Mononuclear cell (primary cell): Measurements from ENCODE around the gene ZNF444. TPM values are rescaled to one million over a fixed set of nuclear protein-coding genes. Genes with fewer than 3 reads are reported as not detected.
A peak's percentile ranks its signal among the peaks of the same experiment; 100 is the strongest.
"Not testable (repeated sequence)": the region's sequence is repeated elsewhere in the genome, so short reads cannot be mapped to it uniquely, and the experiment has no call there.

Experiments
- H3K27me3 ChIP-seq: 2 replicates; pipeline ENCODE4 v1.6.0; 2011; ENCODE audit warnings: low read length, control low read depth; ENCODE audit not compliant: insufficient read depth
- H3K4me1 ChIP-seq: 2 replicates; pipeline ENCODE4 v1.5.1; 2011; ENCODE audit warnings: mild to moderate bottlenecking, low read length, control low read depth; ENCODE audit not compliant: insufficient read depth
- H3K4me3 ChIP-seq: 2 replicates; pipeline ENCODE4 v1.5.1; 2011; ENCODE audit warnings: mild to moderate bottlenecking, low read length, moderate library complexity
- H3K9me3 ChIP-seq: 2 replicates; pipeline ENCODE4 v1.5.1; 2011; ENCODE audit warnings: low read depth, mild to moderate bottlenecking, control low read depth, low read length
- total RNA-seq: library from RNA; depleted of rRNA; stranded (reverse); fragments of >200 nt; gene quantifications from one replicate; pipeline ENCODE4 v1.2.3, GENCODE V29; 2012

ZNF444 gene
- total RNA-seq, 1 donor = 4.1 TPM

DNA sequence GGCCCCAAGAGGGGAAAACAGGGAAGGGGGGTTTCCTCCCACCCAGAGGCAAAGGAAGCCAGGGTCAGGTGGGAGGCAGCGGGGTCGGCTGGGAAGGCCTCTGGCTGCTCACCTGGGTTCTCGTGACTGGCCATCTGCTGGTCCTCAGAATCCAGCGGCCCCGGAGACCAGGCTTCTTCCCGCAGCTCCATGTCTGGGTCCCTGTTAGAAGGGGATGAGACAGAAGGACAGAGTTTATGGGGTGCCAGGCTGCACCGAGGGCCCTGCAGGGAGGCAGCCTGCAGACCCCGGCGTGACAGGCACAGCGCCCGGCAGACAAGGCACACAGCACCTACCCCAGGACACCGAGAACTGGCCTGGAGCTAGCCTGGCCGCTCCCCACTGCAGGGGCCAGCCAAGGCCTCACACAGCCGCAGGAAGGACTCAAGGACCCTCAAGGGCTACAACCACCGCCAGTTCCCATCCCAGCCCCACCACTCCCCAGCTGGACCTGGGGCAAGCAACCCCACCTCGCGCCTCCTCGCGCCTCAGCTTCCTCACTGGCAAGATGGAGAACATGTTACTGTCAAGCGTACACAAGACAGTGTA, 38.0 kb upstream of the ZNF444 start:
- Histone ChIP-seq H3K9me3 (no peaks in the 10 kb centered on the region), H3K4me3 (no peak overlapping the region), H3K27me3 (no peaks in the 10 kb centered on the region), H3K4me1 (peaks cover 19% of the 10 kb centered on the region)

DNA sequence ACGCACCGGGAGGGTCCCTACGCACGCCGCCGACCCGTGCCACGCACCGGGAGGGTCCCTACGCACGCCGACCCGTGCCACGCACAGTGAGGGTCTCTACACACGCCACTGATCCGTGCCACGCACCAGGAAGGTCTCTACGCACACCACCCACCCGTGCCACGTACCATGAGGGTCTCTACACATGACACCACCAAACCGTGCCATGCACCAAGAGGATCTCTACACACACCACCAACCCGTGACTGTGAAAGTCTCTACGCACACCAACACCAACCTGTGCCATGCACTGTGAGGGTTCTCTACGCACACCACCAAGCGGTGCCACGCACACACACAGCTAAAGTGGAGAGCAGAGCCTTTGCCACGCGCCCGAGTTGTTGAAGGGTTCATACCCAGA, 36.7 kb upstream of the ZNF444 start:
- Histone ChIP-seq H3K9me3 (no peaks in the 10 kb centered on the region), H3K27me3 (no peaks in the 10 kb centered on the region)

DNA sequence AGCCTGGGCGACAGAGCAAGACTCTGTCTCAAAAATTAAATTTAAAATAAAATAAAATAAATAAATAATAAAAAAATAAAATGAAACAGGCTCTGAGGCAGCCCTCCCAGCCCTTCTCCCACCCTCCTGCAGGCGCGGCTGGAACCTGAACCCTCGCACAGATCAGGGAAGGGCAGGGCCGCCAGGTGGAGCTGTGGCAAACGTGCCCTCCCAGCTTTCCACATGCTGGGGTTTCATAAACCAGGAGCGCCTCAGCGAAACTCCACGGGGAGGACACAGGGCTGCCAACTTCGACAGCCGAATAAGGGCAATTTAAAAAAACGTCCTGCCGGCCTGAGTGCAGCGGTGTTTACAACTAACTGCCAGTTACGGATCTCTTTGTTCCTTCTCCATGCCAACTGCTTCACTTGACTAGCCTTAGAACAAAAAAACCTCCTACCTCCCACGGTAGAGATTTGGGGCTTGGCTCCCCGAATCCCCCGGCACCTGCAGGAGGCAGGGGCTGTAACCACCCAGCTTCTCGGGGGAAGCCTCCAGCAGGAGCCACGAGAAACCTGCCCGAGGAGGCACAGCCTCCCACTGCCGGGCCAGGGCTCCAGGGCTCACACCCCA, 35.9 kb upstream of the ZNF444 start:
- peaks cover 39% of the 10 kb centered on the region for H3K4me1 ChIP-seq
- H3K27me3 ChIP-seq = no peaks in the 10 kb centered on the region
- no peak overlapping the region for H3K4me3 ChIP-seq
- H3K9me3 ChIP-seq = no peaks in the 10 kb centered on the region

More for the DNA sequence above, 36.7 kb upstream of the ZNF444 start:
- peaks cover 31% of the 10 kb centered on the region for H3K4me1 ChIP-seq
- no peak overlapping the region for H3K4me3 ChIP-seq

DNA sequence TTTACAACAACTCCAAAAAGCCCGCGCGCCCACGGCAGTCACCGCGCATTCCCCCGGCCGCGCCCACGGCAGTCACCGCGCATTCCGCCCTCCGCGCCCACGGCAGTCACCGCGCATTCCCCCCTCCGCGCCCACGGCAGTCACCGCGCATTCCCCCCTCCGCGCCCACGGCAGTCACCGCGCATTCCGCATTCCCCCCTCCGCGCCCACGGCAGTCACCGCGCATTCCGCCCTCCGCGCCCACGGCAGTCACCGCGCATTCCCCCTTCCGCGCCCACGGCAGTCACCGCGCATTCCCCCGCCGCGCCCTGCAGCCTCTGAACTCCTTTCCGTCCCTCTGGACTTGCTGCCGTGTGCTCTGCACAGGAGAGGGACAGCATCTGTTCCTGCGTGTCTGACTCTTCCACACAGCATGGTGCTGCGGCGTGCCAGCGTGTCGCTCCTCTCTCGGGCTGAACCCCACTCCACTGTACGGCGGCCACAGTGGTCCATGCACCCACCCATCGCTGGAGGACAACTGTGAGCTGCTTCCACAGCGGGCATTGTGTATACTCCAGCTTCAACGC, 35.2 kb upstream of the ZNF444 start:
- peaks cover 46% of the 10 kb centered on the region for H3K4me1 ChIP-seq
- H3K27me3 ChIP-seq, H3K4me3 ChIP-seq: not testable (repeated sequence)

DNA sequence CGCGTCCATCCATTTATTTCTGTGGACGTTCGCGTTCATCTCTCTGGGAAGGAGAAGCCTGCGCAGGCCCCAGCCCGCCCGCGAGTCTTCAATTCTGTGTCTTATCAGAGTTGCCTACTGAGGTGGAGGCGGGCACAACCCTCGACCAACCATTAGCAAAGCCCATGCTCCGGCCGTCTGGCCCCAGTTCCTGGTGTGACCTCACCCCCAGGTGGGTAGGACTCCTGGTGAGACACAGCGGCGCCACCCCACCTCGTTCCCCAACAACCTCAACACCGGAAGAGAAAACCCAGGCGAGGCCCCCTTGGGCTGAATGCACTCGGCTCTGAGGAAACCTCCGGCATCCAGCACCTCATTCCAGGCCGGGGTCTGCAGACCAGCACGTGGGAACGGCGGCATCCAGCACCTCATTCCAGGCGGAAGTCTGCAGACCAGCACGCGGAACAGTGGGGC, 34.7 kb upstream of the ZNF444 start:
- Histone ChIP-seq H3K9me3 (no peaks in the 10 kb centered on the region), H3K4me3 (no peak overlapping the region), H3K27me3 (no peaks in the 10 kb centered on the region), H3K4me1 (peaks cover 51% of the 10 kb centered on the region)

More for the DNA sequence above, 35.2 kb upstream of the ZNF444 start:
- not testable (repeated sequence) for H3K9me3 ChIP-seq

DNA sequence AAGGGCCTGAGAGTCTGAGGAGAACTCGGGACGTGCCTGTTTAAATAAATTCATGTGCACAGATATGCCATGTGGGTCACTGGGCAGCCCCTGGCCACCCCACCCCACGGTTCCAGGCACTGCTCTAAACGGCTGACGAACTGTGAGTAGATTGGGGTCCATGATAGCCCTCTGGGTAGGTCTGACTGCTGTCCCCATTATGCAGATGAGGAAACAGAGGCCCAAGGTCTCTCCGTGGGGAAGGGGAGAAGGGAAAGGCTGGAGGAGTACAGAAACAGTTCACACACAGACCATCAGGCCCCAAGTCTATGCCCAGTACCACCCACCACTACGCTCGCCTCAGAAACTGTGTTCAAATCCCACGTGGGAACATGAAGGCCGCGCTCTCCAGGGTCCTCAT, 34.1 kb upstream of the ZNF444 start:
- H3K4me1 ChIP-seq = peaks cover 57% of the 10 kb centered on the region
- no peak overlapping the region for H3K4me3 ChIP-seq
- no peaks in the 10 kb centered on the region for H3K27me3 ChIP-seq
- no peaks in the 10 kb centered on the region for H3K9me3 ChIP-seq

DNA sequence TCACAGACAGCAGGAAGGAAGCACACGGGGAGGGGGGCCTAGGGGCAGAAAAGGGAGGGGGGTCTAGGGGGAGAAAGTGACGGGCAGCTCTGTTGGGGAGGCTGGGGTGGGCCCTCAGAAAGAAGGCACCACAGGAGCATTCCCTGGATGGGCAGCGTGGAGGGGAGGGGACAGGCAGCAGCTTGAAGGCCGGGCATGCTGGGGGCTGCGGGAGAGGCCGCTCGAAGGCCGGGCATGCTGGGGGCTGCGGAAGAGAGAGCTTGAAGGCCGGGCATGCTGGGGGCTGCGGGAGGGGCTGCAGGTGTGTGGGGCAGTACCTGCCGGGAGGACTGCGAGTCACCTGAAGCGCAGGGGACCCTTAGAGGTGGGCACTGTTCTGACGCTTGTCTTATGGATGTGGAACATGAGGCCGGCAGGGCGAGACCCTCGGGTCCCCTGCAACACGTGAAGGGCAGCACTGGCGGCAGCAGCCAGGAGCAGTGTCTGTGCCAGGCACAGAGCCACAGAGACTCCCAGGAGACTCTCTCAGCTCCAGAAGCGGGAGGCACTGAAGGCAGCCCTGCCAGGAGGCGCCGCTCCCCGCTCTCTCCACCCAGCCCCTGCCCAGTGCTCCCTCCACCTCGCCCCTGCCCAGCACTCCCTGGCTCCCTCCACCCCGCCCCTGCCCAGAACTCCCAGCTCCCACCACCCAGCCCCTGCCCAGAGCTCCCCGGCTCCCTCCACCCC, 33.3 kb upstream of the ZNF444 start:
- Histone ChIP-seq H3K27me3 (no peaks in the 10 kb centered on the region), H3K4me3 (no peak overlapping the region), H3K9me3 (no peaks in the 10 kb centered on the region), H3K4me1 (peaks cover 65% of the 10 kb centered on the region)

DNA sequence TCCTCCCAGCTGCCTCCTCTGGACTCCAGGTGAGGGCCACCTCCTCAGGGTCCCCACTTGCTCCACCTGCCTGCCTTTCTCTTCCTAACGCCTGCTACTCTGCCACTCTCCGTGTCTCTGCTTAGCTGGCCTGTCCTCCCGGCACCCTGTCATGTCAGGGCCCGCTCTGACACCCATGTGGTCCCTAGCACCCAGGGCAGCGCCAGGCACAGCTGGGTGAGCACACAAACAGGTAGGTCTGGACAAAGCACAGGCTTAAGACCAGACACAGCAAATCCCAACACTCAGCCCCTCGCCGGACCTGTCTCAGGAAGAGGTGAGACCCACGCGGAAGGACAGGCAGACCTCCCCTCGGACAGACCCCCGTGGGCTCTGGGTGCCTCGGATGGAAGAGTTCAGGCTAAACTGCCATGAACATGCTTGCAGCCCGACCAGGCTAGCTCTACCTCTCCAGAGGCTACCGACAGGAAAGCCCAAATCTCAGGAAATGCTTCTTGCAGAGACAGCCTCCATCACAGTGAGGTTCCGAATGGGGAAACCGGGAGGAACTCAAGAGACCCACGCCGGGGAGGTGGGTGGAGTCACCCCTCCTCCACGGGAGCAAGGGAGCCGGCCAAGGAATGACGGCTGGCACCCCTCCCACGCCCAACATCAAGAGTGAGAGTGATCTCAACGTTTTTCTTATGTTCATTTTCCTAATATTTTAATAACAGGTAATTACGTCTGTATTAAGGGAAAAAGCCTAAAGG, 32.5 kb upstream of the ZNF444 start:
- H3K9me3 ChIP-seq = no peaks in the 10 kb centered on the region
- H3K27me3 ChIP-seq = no peaks in the 10 kb centered on the region
- no peak overlapping the region for H3K4me3 ChIP-seq
- H3K4me1 ChIP-seq = peaks cover 73% of the 10 kb centered on the region

DNA sequence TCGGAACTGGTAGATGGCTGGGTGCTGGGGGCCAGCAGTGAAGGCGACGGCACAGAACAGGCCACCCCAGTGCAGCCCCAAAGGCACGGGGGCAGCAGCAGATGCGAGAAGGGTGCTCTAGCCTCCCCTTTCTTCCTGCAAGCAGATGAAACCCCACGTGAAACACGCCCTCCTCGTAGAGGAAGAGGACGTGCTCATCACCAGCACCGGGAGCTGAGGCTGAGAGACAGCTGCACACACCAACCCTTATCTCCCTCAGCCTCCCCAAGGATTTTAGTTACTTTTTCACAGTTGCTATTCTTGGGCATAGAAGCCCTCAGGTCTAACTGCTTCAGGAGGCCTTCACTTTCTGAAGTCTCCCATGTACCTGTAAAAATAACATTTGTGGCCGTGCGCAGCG, 31.9 kb upstream of the ZNF444 start:
- H3K9me3 ChIP-seq = no peaks in the 10 kb centered on the region
- no peak overlapping the region for H3K4me3 ChIP-seq
- H3K27me3 ChIP-seq = no peaks in the 10 kb centered on the region
- H3K4me1 ChIP-seq = peaks cover 79% of the 10 kb centered on the region

DNA sequence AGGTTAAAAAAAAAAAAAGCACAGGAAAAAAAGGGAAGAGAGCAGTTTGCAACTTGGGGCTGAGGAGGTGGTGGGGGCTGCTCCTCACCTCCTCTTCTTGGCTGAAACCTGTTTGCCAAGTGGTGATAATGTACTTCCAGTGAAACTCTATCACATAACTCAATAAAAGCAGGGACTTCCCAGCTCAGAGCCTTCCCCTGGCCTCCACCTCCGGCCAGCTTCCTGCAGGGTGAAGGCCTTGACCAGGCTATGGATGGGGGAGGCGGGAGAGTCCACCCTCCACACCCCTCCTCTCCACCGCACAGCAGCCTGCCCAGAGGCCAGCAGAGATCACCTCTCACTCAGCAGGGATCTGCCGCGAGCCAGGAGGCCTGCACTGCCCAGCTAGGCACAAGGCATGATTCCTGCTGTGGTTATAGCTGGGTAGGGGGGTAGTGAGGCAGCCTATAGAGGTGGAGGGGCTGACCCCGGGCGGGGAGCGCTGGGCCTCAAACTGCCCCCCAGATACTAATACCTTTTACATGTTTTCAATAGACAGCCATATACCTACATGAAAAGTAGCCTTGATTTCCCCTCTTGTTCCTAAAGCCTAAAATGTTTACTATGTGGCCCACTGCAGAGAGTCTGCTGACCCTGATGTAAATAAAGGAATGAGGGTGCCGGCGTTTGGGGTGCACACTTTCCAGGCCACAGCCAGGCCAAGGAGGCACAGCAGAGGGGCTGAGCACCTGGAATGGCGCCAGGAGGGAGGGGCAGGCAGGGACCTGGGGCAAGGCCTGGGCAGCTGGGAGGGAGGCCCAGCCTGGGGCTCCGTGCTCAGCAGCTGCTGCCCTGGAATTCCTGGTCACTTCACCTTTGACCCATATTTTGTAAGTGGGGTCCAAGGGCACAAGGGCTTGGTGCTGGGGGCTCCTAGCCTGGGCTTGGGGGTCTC, 30.3 kb upstream of the ZNF444 start:
- peak overlapping the region; percentile 8 for H3K4me3 ChIP-seq
- H3K27me3 ChIP-seq = no peaks in the 10 kb centered on the region
- H3K9me3 ChIP-seq = no peaks in the 10 kb centered on the region
- peaks cover 88% of the 10 kb centered on the region for H3K4me1 ChIP-seq

DNA sequence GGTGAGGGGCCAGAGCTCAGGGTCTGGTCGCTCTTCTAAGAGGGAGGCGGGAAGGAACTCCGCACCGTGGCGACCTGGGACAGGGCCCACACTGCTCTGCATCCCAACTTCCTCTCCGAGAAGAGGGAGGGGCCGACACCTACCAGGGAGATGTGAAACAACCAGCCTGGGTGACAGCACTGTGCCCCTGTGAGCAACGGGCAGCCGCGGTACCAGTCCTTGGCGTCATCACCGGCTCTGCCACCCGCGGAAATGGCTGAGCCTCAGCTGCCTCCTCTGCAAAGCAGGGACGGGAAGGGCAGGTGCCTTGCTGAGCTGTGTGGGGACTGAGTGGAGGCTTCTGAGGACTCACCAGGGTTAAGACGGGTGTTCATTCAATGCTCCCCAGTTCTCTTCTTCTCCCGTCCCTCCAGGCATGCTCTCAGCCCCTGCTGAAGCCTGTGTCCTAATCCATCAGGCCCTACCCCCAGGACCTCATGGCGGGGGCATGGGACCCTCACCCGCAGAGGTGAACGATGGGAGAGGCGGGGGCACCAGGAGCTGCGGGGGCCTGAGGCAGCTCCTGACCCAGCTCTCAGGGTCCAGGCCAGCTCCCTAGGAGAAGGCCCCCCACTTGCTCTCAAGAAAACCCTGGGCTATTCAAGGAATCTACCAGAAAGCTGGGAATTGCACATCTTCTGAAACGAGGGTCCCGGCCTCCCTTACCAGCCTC, 29.3 kb upstream of the ZNF444 start:
- peak overlapping the region; percentile 8 for H3K4me3 ChIP-seq
- H3K27me3 ChIP-seq = no peaks in the 10 kb centered on the region
- H3K4me1 ChIP-seq = peaks cover 85% of the 10 kb centered on the region
- no peaks in the 10 kb centered on the region for H3K9me3 ChIP-seq

DNA sequence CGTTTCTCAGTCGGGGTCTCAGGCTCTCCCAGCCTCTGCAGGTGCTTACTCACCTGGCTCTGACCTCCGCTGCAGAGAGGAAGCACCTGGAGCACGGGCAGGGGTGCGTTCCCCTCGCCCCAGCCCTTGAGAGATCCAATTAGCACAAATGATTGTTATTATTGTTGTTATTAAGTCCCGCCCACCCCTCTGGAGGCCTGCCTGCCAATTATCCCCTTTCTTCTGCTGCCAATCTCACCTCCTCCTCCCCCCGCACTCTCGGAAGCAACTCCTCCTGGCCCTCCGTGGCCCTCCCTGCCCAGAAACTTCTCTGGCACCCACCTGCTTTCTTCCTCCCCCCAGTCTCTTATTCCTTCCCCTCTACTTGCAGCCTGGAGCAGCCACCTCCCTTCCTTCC, 28.8 kb upstream of the ZNF444 start:
- H3K4me1 ChIP-seq = peaks cover 85% of the 10 kb centered on the region
- H3K27me3 ChIP-seq = no peaks in the 10 kb centered on the region
- H3K4me3 ChIP-seq = no peak overlapping the region
- no peaks in the 10 kb centered on the region for H3K9me3 ChIP-seq

DNA sequence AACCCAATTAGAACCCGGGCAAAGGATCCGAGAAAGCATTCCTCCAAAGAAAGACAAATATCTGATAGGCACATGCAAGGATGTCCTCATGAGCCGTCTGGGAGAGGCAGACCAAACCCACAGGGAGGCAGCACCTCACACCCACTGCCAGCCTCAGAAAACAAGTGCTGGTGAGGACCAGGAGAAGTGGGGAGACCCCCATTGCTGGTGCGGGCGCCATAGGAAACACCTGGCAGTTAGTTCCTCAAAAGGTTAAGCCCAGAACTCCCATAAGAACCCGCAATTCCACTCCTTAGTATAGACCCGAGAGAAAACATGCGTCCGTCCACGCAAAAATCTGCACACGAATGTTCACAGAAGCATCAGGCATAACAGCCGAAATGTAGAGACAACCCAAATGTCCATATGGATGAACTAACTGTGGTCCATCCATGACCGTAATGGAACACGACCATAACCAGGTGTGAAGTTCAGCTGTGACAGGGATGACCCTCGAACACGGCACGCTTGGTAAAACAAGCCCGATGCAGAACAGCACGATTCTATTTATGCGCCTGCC, 27.9 kb upstream of the ZNF444 start:
- no peaks in the 10 kb centered on the region for H3K9me3 ChIP-seq
- H3K4me3 ChIP-seq = no peak overlapping the region
- peaks cover 86% of the 10 kb centered on the region for H3K4me1 ChIP-seq
- H3K27me3 ChIP-seq = no peaks in the 10 kb centered on the region
